LHCN-M2 (cell line): ENCODE measurements around the gene CACNA1G. TPM values are rescaled to one million over a fixed set of nuclear protein-coding genes. Genes with fewer than 3 reads are reported as not detected.

ENCODE experiments used
- DNase-seq: peaks from one replicate; pipeline ENCODE4 v3.0.0-alpha.2; 2012; ENCODE audit warnings: low read depth
- total RNA-seq: library from RNA; depleted of rRNA; stranded (reverse); fragments of >200 nt; gene quantifications from 2 replicates; pipeline ENCODE4 v1.2.3, GENCODE V29; 2014

The CACNA1G gene
- total RNA-seq, 1 experiment from 2014 or later = under 0.01 TPM

- no peak for DNase-seq
These were observed 49.0 kb downstream of the CACNA1G start for GRCh38 chr17:50609380-50610074.

GRCh38 chr17:50611634-50612033 lies 51.1 kb downstream of the CACNA1G start:
- DNase-seq = no peak

- DNase-seq = no peak
These were observed 51.8 kb downstream of the CACNA1G start for GRCh38 chr17:50612281-50612680.

GRCh38 chr17:50613007-50613992 lies 52.8 kb downstream of the CACNA1G start:
- no peak for DNase-seq

- DNase-seq = no peak
These were observed 54.0 kb downstream of the CACNA1G start for GRCh38 chr17:50614471-50615051.

GRCh38 chr17:50615828-50616227 lies 55.3 kb downstream of the CACNA1G start:
- DNase-seq = no peak

GRCh38 chr17:50618300-50618699 lies 57.8 kb downstream of the CACNA1G start:
- peak; percentile 44 for DNase-seq

- DNase-seq = peak; percentile 29
These were observed 58.4 kb downstream of the CACNA1G start for GRCh38 chr17:50618941-50619340.

GRCh38 chr17:50619489-50619888 lies 59.0 kb downstream of the CACNA1G start:
- no peak for DNase-seq

- DNase-seq = no peak
These were observed 59.7 kb downstream of the CACNA1G start for GRCh38 chr17:50620237-50620636.

GRCh38 chr17:50620858-50621257 lies 60.3 kb downstream of the CACNA1G start:
- no peak for DNase-seq

- DNase-seq = no peak
These were observed 61.1 kb downstream of the CACNA1G start for GRCh38 chr17:50621574-50622031.

GRCh38 chr17:50624321-50624934 lies 63.9 kb downstream of the CACNA1G start:
- no peak for DNase-seq

- DNase-seq = no peak
These were observed 64.7 kb downstream of the CACNA1G start for GRCh38 chr17:50625032-50625871.

- peak; percentile 62 for DNase-seq
These were observed 65.6 kb downstream of the CACNA1G start for GRCh38 chr17:50626037-50626574.

GRCh38 chr17:50627036-50627781 lies 66.7 kb downstream of the CACNA1G start:
- no peak for DNase-seq

GRCh38 chr17:50627782-50628601 lies 67.5 kb downstream of the CACNA1G start:
- DNase-seq = no peak

GRCh38 chr17:50629902-50630301 lies 69.4 kb downstream of the CACNA1G start:
- DNase-seq = no peak
